ENCODE data around the gene KCTD21.
A peak's percentile ranks its signal among the peaks of the same experiment; 100 is the strongest.

Gene KCTD21

GRCh38 chr11:78171951-78172350 lies 16.5 kb downstream of the KCTD21 start:
- no peak for DNase-seq

- DNase-seq, result no peak
Observed at GRCh38 chr11:78170874-78171549, 17.4 kb downstream of the KCTD21 start.

GRCh38 chr11:78170413-78170812 lies 18.0 kb downstream of the KCTD21 start:
- no peak for DNase-seq

GRCh38 chr11:78168539-78169477 lies 19.6 kb downstream of the KCTD21 start:
- no peak for DNase-seq

- no peak for DNase-seq
Observed at GRCh38 chr11:78166855-78167469, 21.5 kb downstream of the KCTD21 start.

- no peak for DNase-seq
Observed at GRCh38 chr11:78164471-78164870, 24.0 kb downstream of the KCTD21 start.

GRCh38 chr11:78163828-78164227 lies 24.6 kb downstream of the KCTD21 start:
- no peak for DNase-seq

GRCh38 chr11:78161962-78162371 lies 26.5 kb downstream of the KCTD21 start:
- DNase-seq, result no peak

- DNase-seq, result no peak
Observed at GRCh38 chr11:78161346-78161745, 27.1 kb downstream of the KCTD21 start.

GRCh38 chr11:78160557-78160956 lies 27.9 kb downstream of the KCTD21 start:
- DNase-seq, result no peak

GRCh38 chr11:78158987-78159652 lies 29.3 kb downstream of the KCTD21 start:
- peak in 2 of 14 donors; percentile 12 to 14 for DNase-seq

- DNase-seq, result no peak
Observed at GRCh38 chr11:78156127-78156844, 32.1 kb downstream of the KCTD21 start.

GRCh38 chr11:78151804-78152203 lies 36.6 kb downstream of the KCTD21 start:
- no peak for DNase-seq

- DNase-seq, result no peak
Observed at GRCh38 chr11:78150754-78151153, 37.7 kb downstream of the KCTD21 start.

- no peak for DNase-seq
Observed at GRCh38 chr11:78150346-78150745, 38.1 kb downstream of the KCTD21 start.

GRCh38 chr11:78149646-78150045 lies 38.8 kb downstream of the KCTD21 start:
- no peak for DNase-seq

GRCh38 chr11:78147807-78148206 lies 40.6 kb downstream of the KCTD21 start:
- DNase-seq, result no peak

GRCh38 chr11:78145511-78146025 lies 42.9 kb downstream of the KCTD21 start:
- no peak for DNase-seq

- DNase-seq, result no peak
Observed at GRCh38 chr11:78140392-78141077, 47.9 kb downstream of the KCTD21 start.

- DNase-seq, result peak; percentile 53 to 96 (median 90)
Observed at GRCh38 chr11:78139422-78140391, 48.7 kb downstream of the KCTD21 start, which contains the start of gene ALG8. ALG8 (minus strand) TSS chr11:78139626; CDS start chr11:78139588, 38 bp downstream.

Measured in C1 segment of cervical spinal cord (tissue), 14 donors.